GM18909 (cell line): Measurements from ENCODE around the gene PLS3.
"Not testable (repeated sequence)": the region's sequence is repeated elsewhere in the genome, so short reads cannot be mapped to it uniquely, and the experiment has no call there.

Experiments
- ATAC-seq: cut with Tn5 transposase; IDR thresholded peaks from one replicate; pipeline ENCODE4 v1.9.1; 2021; ENCODE audit warnings: mild to moderate bottlenecking; ENCODE audit not compliant: unreplicated experiment, poor library complexity

Gene PLS3

GRCh38 chrX:115602729-115603389 lies 41.9 kb downstream of the PLS3 start:
- no peak for ATAC-seq

GRCh38 chrX:115603534-115604074 lies 42.6 kb downstream of the PLS3 start:
- ATAC-seq, result no peak

GRCh38 chrX:115606861-115607260 lies 45.9 kb downstream of the PLS3 start:
- no peak for ATAC-seq

GRCh38 chrX:115609621-115610020 lies 48.6 kb downstream of the PLS3 start:
- ATAC-seq, result no peak

GRCh38 chrX:115616943-115617563 lies 56.1 kb downstream of the PLS3 start:
- no peak for ATAC-seq

- ATAC-seq, result no peak
These were observed 61.6 kb downstream of the PLS3 start for GRCh38 chrX:115622534-115622933.

GRCh38 chrX:115624916-115625315 lies 63.9 kb downstream of the PLS3 start:
- no peak for ATAC-seq

- ATAC-seq, result no peak
These were observed 64.8 kb downstream of the PLS3 start for GRCh38 chrX:115625572-115626301.

- ATAC-seq, result no peak
These were observed 69.2 kb downstream of the PLS3 start for GRCh38 chrX:115630204-115630603.

GRCh38 chrX:115632455-115632854 lies 71.5 kb downstream of the PLS3 start:
- no peak for ATAC-seq

- not testable (repeated sequence) for ATAC-seq
These were observed 72.4 kb downstream of the PLS3 start for GRCh38 chrX:115633397-115633796.

GRCh38 chrX:115639334-115639880 lies 78.4 kb downstream of the PLS3 start:
- no peak for ATAC-seq

- ATAC-seq, result no peak
These were observed 81.3 kb downstream of the PLS3 start for GRCh38 chrX:115642311-115642710.

- ATAC-seq, result no peak
These were observed 82.0 kb downstream of the PLS3 start for GRCh38 chrX:115642895-115643530.

- ATAC-seq, result not testable (repeated sequence)
These were observed 83.4 kb downstream of the PLS3 start for GRCh38 chrX:115644397-115644796.

- ATAC-seq, result no peak
These were observed 88.6 kb downstream of the PLS3 start for GRCh38 chrX:115649461-115650063.

GRCh38 chrX:115650449-115650848 lies 89.5 kb downstream of the PLS3 start:
- ATAC-seq, result no peak

GRCh38 chrX:115650916-115651315 lies 89.9 kb downstream of the PLS3 start:
- peak; percentile 85 for ATAC-seq

GRCh38 chrX:115652221-115652620 lies 91.2 kb downstream of the PLS3 start:
- ATAC-seq, result no peak

GRCh38 chrX:115665122-115665521 lies 104.1 kb downstream of the PLS3 start:
- no peak for ATAC-seq
